AG10803 (cell line): Measurements from ENCODE around the gene DCTN4.

Source experiments
- DNase-seq: peaks from one replicate; pipeline ENCODE4 v3.0.0; 2010; ENCODE audit warnings: low read depth
- H3K4me3 ChIP-seq: 2 replicates; pipeline ENCODE4 v1.5.1; 2011; ENCODE audit warnings: mild to moderate bottlenecking, low read length, control low read depth
- CTCF ChIP-seq: conservative IDR thresholded peaks from 2 replicates; pipeline ENCODE4 v1.5.1; 2011; ENCODE audit warnings: mild to moderate bottlenecking, low read length, control low read depth, inconsistent platforms

The DCTN4 gene

GRCh38 chr5:150778088-150778516, 19.3 kb upstream of the DCTN4 start:
- DNase-seq: no peak
- peak overlapping the region; percentile 88 for H3K4me3 ChIP-seq
- TF ChIP-seq CTCF: no peak

- no peak for DNase-seq
- peak overlapping the region; percentile 88 for H3K4me3 ChIP-seq
- no peak for TF ChIP-seq CTCF
Observed at GRCh38 chr5:150777685-150778084, 18.9 kb upstream of the DCTN4 start.

GRCh38 chr5:150774145-150774544, 15.3 kb upstream of the DCTN4 start:
- H3K4me3 ChIP-seq: no peak overlapping the region
- no peak for TF ChIP-seq CTCF
- peak; percentile 71 for DNase-seq

- no peak for DNase-seq
- no peak overlapping the region for H3K4me3 ChIP-seq
- no peak for TF ChIP-seq CTCF
Observed at GRCh38 chr5:150771034-150771795, 12.4 kb upstream of the DCTN4 start.

- DNase-seq: no peak
Observed at GRCh38 chr5:150766251-150766650, 7.4 kb upstream of the DCTN4 start.

GRCh38 chr5:150765799-150766169, 7.0 kb upstream of the DCTN4 start:
- H3K4me3 ChIP-seq: no peak overlapping the region
- DNase-seq: no peak
- no peak for TF ChIP-seq CTCF

More at GRCh38 chr5:150766251-150766650, 7.4 kb upstream of the DCTN4 start:
- no peak for TF ChIP-seq CTCF
- H3K4me3 ChIP-seq: no peak overlapping the region
